OCI-LY3 (cell line): ENCODE measurements around the gene NCOA3.

ENCODE experiments used
- H2AFZ ChIP-seq: fragments of 200-600, 300-600 bp; shearing (Covaris generic); 2 replicates; pipeline ENCODE4 v1.6.0; 2014; ENCODE audit warnings: antibody characterized with exemption, low read depth, low read length
- H3K27ac ChIP-seq: fragments of 200-600, 300-600 bp; sonication (generic); 2 replicates; pipeline ENCODE4 v1.5.1; 2014; ENCODE audit warnings: mild to moderate bottlenecking, low read length, moderate library complexity, mixed read lengths
- H3K27me3 ChIP-seq: fragments of 200-600, 300-600 bp; sonication (generic); 2 replicates; pipeline ENCODE4 v1.6.1; 2014; ENCODE audit warnings: low read depth, low read length, mixed read lengths
- H3K36me3 ChIP-seq: fragments of 200-600, 300-600 bp; sonication (generic); replicated peaks from 2 replicates; pipeline ENCODE3; 2014; ENCODE audit warnings: low read depth, low read length, mixed read lengths
- H3K4me1 ChIP-seq: fragments of 300-600, 200-600 bp; sonication (generic); 2 replicates; pipeline ENCODE4 v1.6.1; 2014; ENCODE audit warnings: low read length, mixed read lengths
- H3K4me2 ChIP-seq: fragments of 200-600, 300-600 bp; sonication (generic); 2 replicates; pipeline ENCODE4 v1.6.1; 2014; ENCODE audit warnings: low read length, mixed read lengths
- H3K4me3 ChIP-seq: fragments of 300-600, 200-600 bp; sonication (generic); 2 replicates; pipeline ENCODE4 v1.5.1; 2014; ENCODE audit warnings: antibody characterized with exemption, mild to moderate bottlenecking, low read length, moderate library complexity
- H3K79me2 ChIP-seq: fragments of 300-600, 200-600 bp; shearing (Covaris generic); 2 replicates; pipeline ENCODE4 v1.6.1; 2014; ENCODE audit warnings: mild to moderate bottlenecking, low read length, mixed read lengths
- H3K9ac ChIP-seq: fragments of 300-600, 200-600 bp; shearing (Covaris generic); 2 replicates; pipeline ENCODE4 v1.6.0; 2014; ENCODE audit warnings: mild to moderate bottlenecking, low read length, moderate library complexity
- H3K9me3 ChIP-seq: fragments of 200-600, 300-600 bp; shearing (Covaris generic); 2 replicates; pipeline ENCODE4 v1.6.1; 2014; ENCODE audit warnings: low read length, mixed read lengths; ENCODE audit not compliant: insufficient read depth
- H4K20me1 ChIP-seq: fragments of 200-600, 300-600 bp; sonication (generic); 2 replicates; pipeline ENCODE4 v1.6.1; 2016; ENCODE audit warnings: low read length, mixed read lengths; ENCODE audit not compliant: insufficient read depth
- EZH2phosphoT487 ChIP-seq: fragments of 200-600 bp; shearing (Covaris generic); IDR thresholded peaks from 2 replicates; pipeline ENCODE4 v1.6.1; 2018; ENCODE audit warnings: antibody characterized with exemption, mixed run types, low read depth
- TF ChIP-seq, protein P1 (sequence below): fragments of 200-600, 300-600 bp; sonication (generic); IDR thresholded peaks from 2 replicates; pipeline ENCODE4 v1.5.1; 2014; ENCODE audit warnings: antibody characterized with exemption, low read length, low read depth

Gene NCOA3

DNA sequence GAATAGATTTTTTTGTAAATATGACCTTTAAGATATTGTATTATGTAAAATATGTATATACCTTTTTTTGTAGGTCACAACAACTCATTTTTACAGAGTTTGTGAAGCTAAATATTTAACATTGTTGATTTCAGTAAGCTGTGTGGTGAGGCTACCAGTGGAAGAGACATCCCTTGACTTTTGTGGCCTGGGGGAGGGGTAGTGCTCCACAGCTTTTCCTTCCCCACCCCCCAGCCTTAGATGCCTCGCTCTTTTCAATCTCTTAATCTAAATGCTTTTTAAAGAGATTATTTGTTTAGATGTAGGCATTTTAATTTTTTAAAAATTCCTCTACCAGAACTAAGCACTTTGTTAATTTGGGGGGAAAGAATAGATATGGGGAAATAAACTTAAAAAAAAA is 152.7 kb downstream of the NCOA3 start:
- H2AFZ ChIP-seq: no peak overlapping the region
- no peaks in the 10 kb centered on the region for H3K79me2 ChIP-seq
- no peak overlapping the region for H3K4me3 ChIP-seq
- peaks cover 20% of the 10 kb centered on the region for H4K20me1 ChIP-seq
- H3K27me3 ChIP-seq: no peaks in the 10 kb centered on the region
- peaks cover 82% of the 10 kb centered on the region for H3K36me3 ChIP-seq
- no peak overlapping the region for H3K27ac ChIP-seq
- H3K4me1 ChIP-seq: no peaks in the 10 kb centered on the region
- no peaks in the 10 kb centered on the region for H3K9me3 ChIP-seq
- no peak overlapping the region for H3K9ac ChIP-seq
- TF ChIP-seq, protein P1, sequence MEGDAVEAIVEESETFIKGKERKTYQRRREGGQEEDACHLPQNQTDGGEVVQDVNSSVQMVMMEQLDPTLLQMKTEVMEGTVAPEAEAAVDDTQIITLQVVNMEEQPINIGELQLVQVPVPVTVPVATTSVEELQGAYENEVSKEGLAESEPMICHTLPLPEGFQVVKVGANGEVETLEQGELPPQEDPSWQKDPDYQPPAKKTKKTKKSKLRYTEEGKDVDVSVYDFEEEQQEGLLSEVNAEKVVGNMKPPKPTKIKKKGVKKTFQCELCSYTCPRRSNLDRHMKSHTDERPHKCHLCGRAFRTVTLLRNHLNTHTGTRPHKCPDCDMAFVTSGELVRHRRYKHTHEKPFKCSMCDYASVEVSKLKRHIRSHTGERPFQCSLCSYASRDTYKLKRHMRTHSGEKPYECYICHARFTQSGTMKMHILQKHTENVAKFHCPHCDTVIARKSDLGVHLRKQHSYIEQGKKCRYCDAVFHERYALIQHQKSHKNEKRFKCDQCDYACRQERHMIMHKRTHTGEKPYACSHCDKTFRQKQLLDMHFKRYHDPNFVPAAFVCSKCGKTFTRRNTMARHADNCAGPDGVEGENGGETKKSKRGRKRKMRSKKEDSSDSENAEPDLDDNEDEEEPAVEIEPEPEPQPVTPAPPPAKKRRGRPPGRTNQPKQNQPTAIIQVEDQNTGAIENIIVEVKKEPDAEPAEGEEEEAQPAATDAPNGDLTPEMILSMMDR: no peak
- no peak for TF ChIP-seq EZH2phosphoT487
- H3K4me2 ChIP-seq: no peak overlapping the region

DNA sequence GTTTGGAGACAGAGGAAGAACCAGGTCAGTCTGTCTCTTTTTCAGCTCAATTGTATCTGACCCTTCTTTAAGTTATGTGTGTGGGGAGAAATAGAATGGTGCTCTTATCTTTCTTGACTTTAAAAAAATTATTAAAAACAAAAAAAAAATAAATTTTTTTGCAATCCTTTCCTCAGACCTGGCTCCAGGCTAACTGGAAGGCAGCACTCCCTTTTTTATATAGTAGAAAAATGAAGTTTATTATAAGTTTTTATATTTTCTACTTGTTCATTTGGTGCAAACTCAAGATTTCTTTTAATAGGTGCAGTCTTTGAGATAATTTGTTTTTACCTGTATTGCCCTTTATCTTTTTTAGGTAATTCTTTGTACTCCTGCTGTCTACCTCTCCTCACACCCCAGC is 153.9 kb downstream of the NCOA3 start:
- Histone ChIP-seq H3K9ac (no peak overlapping the region), H3K4me1 (no peaks in the 10 kb centered on the region), H4K20me1 (peaks cover 20% of the 10 kb centered on the region), H3K4me3 (no peak overlapping the region), H3K36me3 (peaks cover 82% of the 10 kb centered on the region), H2AFZ (no peak overlapping the region), H3K27me3 (no peaks in the 10 kb centered on the region), H3K9me3 (no peaks in the 10 kb centered on the region), H3K4me2 (no peak overlapping the region), H3K27ac (no peak overlapping the region), H3K79me2 (no peaks in the 10 kb centered on the region)
- TF ChIP-seq EZH2phosphoT487: no peak
- TF ChIP-seq, protein P1: no peak

DNA sequence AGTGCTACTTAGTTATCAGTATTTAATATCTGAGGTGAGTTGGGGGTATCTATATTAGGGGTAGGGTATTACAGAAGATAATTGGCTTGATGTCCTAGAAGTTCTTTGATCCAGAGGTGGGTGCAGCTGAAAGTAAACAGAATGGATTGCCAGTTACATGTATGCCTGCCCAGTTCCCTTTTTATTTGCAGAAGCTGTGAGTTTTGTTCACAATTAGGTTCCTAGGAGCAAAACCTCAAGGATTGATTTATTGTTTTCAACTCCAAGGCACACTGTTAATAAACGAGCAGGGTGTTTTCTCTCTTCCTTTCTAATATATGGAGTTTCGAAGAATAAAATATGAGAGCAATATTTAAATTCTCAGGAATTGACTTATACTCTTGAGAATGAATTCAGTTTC is 154.6 kb downstream of the NCOA3 start:
- Histone ChIP-seq H3K4me1 (no peaks in the 10 kb centered on the region), H3K4me3 (no peak overlapping the region), H3K79me2 (no peaks in the 10 kb centered on the region), H3K4me2 (no peak overlapping the region), H3K9me3 (no peaks in the 10 kb centered on the region), H2AFZ (no peak overlapping the region), H3K9ac (no peak overlapping the region), H4K20me1 (peaks cover 20% of the 10 kb centered on the region), H3K36me3 (peaks cover 79% of the 10 kb centered on the region), H3K27me3 (no peaks in the 10 kb centered on the region), H3K27ac (no peak overlapping the region)
- no peak for TF ChIP-seq EZH2phosphoT487
- TF ChIP-seq, protein P1: no peak

DNA sequence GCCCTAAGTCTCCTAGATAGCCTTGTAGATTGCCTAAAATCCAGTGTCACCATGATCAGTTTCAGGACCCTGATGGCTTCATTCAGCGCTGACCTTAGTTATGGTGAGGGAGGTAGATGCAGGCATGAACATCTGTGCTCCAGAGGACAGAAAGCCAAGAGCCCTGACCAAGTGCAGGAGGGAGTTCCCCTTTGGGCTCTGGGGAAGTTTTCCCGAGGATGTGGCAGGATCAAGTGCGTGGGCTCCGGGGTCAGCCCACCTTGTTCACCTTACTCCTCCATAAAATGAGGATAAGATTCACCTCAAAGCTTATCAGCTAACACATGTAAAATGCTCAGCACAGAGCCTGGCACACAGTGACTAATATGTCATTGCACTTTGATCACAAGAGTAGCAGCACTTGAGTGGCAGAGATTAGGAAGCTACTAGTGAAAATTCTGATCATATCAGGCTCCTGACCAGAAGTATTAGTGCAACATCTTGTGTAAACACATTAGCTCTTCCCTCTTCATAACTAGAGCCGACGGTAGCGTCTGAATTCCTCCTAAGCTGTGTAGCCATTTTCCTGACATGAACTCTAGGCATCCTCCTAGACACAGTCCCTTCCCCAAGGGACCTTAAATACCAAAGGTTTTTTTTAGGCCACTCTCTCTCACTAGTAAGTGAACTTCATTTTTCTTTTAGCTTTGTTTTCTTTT is 158.4 kb downstream of the NCOA3 start:
- TF ChIP-seq, protein P1: no peak
- no peak for TF ChIP-seq EZH2phosphoT487
- no peak overlapping the region for H3K4me3 ChIP-seq
- no peak overlapping the region for H3K4me2 ChIP-seq
- no peak overlapping the region for H3K27ac ChIP-seq
- H3K4me1 ChIP-seq: no peaks in the 10 kb centered on the region
- H4K20me1 ChIP-seq: peaks cover 14% of the 10 kb centered on the region
- H2AFZ ChIP-seq: no peak overlapping the region
- H3K79me2 ChIP-seq: no peaks in the 10 kb centered on the region
- no peaks in the 10 kb centered on the region for H3K9me3 ChIP-seq
- no peak overlapping the region for H3K9ac ChIP-seq
- no peaks in the 10 kb centered on the region for H3K27me3 ChIP-seq
- H3K36me3 ChIP-seq: peaks cover 52% of the 10 kb centered on the region
